ENCODE measurements around the gene ATP8B3.

GRCh38 chr19:1858412-1859081 lies 46.5 kb upstream of the ATP8B3 start:
- TF ChIP-seq CTCF (IDR thresholded peaks at IDR 0.05), result no peak
- no peak for TF ChIP-seq POLR2A (IDR thresholded peaks at IDR 0.05)
